Bronchial epithelial cell (primary cell): ENCODE data around the gene AHNAK2. TPM values are rescaled to one million over a fixed set of nuclear protein-coding genes. Genes with fewer than 3 reads are reported as not detected.

Source experiments
- DNase-seq: peaks from one replicate; pipeline ENCODE4 v3.0.0-alpha.2; 2010; ENCODE audit warnings: low read depth
- FAIRE-seq: peaks from 2 replicates; lab custom pipeline; 2011; peaks lifted over from hg19 to GRCh38; lab: Jason Lieb, UNC
- H3K27me3 ChIP-seq: 2 replicates; pipeline ENCODE4 v1.5.1; 2011; ENCODE audit warnings: low read length; ENCODE audit not compliant: control insufficient read depth, insufficient read depth
- H3K36me3 ChIP-seq: 2 replicates; pipeline ENCODE4 v1.5.1; 2011; ENCODE audit warnings: low read length; ENCODE audit not compliant: control insufficient read depth, insufficient read depth
- H3K4me3 ChIP-seq: 2 replicates; pipeline ENCODE4 v1.5.1; 2011; ENCODE audit warnings: mild to moderate bottlenecking, low read depth, low read length, control low read depth
- total RNA-seq: library from RNA; depleted of rRNA; stranded (reverse); fragments of >200 nt; gene quantifications from 2 replicates; pipeline ENCODE4 v1.2.1, GENCODE V29; 2014
- TF ChIP-seq, protein P1 (sequence below): IDR thresholded peaks from 2 replicates; pipeline ENCODE4 v1.5.1; 2011; ENCODE audit warnings: mild to moderate bottlenecking, moderate library complexity, low read length, control low read depth, inconsistent platforms; ENCODE audit not compliant: insufficient read depth, severe bottlenecking

The AHNAK2 gene
- total RNA-seq, 1 donor from 2014 or later: 367 TPM

- FAIRE-seq (no peak), DNase-seq (peak; percentile 55)
Observed at GRCh38 chr14:104982548-104983230, 4.5 kb upstream of the AHNAK2 start.

GRCh38 chr14:104981699-104982541, 3.7 kb upstream of the AHNAK2 start:
- DNase-seq (no peak), FAIRE-seq (no peak)
- Histone ChIP-seq H3K36me3 (no peaks in the 10 kb centered on the region), H3K27me3 (no peaks in the 10 kb centered on the region), H3K4me3 (no peak overlapping the region)
- TF ChIP-seq, protein P1, sequence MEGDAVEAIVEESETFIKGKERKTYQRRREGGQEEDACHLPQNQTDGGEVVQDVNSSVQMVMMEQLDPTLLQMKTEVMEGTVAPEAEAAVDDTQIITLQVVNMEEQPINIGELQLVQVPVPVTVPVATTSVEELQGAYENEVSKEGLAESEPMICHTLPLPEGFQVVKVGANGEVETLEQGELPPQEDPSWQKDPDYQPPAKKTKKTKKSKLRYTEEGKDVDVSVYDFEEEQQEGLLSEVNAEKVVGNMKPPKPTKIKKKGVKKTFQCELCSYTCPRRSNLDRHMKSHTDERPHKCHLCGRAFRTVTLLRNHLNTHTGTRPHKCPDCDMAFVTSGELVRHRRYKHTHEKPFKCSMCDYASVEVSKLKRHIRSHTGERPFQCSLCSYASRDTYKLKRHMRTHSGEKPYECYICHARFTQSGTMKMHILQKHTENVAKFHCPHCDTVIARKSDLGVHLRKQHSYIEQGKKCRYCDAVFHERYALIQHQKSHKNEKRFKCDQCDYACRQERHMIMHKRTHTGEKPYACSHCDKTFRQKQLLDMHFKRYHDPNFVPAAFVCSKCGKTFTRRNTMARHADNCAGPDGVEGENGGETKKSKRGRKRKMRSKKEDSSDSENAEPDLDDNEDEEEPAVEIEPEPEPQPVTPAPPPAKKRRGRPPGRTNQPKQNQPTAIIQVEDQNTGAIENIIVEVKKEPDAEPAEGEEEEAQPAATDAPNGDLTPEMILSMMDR: no peak

More at GRCh38 chr14:104982548-104983230, 4.5 kb upstream of the AHNAK2 start:
- H3K4me3 ChIP-seq: no peak overlapping the region
- H3K27me3 ChIP-seq: no peaks in the 10 kb centered on the region
- TF ChIP-seq, protein P1: no peak
- H3K36me3 ChIP-seq: no peaks in the 10 kb centered on the region

DNA sequence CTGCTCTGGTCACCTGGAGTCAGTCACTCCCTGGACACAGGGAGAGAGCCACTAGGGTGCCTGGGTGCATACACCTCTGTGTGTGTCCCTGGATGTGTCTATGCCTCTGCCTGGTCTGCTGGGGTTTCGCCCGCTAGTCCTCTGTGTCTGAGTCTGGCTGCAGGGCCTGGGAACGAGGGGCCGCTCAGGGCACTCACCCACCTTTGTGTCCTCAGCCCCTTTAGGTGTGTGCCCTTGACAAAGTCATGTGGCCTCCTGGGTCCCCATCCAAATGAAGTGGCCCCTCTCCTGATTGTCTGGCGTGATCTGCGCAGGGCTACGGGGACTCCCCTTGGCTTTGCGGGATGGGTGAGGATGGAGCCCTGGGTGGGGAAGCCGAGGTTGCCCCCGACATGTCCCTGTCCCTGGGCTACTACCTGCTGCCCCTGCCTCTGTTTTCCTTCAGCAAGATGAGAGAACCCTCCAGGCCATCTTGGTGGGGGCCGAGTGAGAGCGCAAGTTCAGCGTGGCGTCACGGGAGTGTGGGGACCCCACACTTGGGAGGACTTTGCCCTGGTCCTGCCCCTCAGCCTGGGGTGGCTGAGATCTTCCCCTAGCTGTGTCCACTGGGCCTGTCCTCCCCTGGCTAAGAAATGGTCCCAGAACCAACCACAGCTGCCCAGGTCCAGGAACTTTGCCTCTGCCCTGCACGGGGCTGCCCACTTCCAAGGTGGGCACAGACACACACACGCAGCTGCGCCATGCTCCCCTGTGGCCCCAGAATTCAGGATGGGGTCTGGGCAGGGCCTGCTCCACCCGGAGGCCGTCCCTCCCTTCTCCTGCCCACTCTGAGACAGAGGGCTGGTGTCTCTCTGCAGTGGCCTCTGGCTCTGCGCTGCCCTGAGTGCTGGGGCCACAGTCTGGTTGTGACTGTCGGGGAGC, 2.7 kb upstream of the AHNAK2 start:
- Histone ChIP-seq H3K27me3 (no peaks in the 10 kb centered on the region), H3K36me3 (no peaks in the 10 kb centered on the region), H3K4me3 (no peak overlapping the region)
- no peak for FAIRE-seq
- no peak for DNase-seq
- TF ChIP-seq, protein P1: no peak

- no peaks in the 10 kb centered on the region for H3K36me3 ChIP-seq
- peak; percentile 99 for FAIRE-seq
- TF ChIP-seq, protein P1: no peak
- no peak overlapping the region for H3K4me3 ChIP-seq
- peak; percentile 57 for DNase-seq
- no peaks in the 10 kb centered on the region for H3K27me3 ChIP-seq
Observed at GRCh38 chr14:104979758-104980610, 1.8 kb upstream of the AHNAK2 start.
